GM12872 (cell line): ENCODE data around the gene SLC22A23.

Experiments
- CTCF ChIP-seq: IDR thresholded peaks from 3 replicates; pipeline ENCODE4 v1.5.1; 2011; ENCODE audit warnings: low read depth, mild to moderate bottlenecking, low read length, moderate library complexity; ENCODE audit not compliant: insufficient read depth

The SLC22A23 gene

GRCh38 chr6:3366596-3367413 is 90.0 kb downstream of the SLC22A23 start:
- no peak for TF ChIP-seq CTCF

DNA sequence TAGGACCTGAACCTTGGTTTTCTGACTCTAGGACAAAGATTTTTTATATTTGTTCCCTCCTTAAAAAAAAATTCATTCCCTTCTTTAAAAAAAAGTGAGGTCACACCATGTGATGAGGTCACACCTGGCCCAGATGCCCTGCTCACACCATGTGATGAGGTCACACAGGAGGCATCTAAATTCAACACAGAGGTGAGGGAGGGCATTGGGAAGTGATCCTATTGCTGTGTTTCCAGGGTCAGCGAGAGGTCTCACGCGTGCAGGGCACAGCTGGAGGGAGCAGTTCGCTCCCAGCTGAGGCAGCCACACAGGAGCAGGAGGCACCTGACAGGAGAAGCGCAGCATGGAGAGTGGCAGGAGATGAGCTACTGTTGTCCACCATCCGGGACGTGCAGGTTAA is 92.5 kb downstream of the SLC22A23 start:
- no peak for TF ChIP-seq CTCF

DNA sequence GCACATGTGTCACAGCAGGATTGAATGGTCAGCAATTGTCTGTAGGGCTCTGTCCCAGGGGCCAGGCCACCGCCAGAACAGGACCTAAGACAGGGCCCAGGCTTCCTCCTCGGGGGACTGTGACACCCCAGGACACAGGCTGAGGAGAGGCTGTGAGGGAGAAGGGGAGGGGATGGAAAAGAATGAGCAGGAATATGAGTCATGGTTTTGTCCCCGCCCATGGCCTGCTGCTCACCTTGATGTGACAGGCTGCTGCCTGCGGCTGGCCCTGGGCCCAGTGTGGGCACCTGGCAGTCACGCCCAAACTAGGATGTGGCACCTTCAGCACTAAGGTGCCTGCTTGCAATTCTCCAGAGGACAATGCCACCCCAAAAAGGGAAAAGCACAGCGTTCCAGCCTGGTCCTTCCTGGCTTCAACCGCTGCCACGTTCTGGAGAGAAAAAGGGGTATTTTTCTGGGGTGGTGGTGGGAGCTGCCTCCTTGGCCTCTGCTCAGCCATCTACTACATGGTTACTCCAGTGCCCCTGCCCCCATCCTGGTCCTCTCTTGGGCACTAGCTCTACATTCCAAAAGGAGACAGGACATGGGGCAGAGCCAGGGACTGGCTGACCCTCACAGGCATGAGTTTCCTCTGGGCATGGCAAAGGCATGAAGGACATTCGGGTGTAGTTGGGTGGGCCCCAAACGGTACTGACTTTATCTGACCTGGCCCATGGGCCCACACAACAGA is 93.4 kb downstream of the SLC22A23 start:
- no peak for TF ChIP-seq CTCF

DNA sequence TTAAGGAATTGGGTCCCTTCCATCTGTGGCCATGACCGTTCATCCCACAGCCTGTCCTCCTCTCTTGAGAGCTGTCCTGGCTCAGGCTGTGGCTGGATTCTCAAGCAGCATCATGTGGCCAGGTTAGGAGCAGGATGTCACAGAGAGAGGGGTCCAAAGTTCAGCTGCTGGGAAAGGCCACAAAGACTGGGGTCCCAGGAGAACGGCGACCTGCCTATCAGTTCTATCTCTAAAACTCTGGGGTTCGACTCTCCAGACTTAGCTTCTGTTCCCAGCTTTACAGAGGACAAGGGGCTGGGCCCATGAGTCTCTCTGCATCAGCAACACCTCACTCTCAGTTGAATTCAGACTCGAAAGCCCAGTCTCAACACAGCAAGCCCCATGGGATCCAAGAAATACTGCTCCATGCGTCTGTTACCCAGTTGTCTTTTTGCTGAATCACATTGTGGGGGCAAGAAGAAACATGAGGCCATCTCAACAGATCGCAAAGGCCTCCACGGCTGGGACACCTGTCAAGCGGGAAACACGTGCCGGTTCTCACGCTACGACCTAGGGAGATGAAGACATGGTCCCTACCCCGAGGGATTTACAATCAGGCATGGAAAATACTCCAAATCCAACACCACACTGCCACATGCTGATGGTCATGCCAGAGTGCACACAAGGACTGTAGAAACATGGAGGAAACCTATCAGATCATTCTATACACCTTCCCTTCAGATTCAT is 95.4 kb downstream of the SLC22A23 start:
- TF ChIP-seq CTCF: no peak

- no peak for TF ChIP-seq CTCF
These were observed 96.2 kb downstream of the SLC22A23 start for GRCh38 chr6:3360727-3361045.

- TF ChIP-seq CTCF: no peak
These were observed 96.7 kb downstream of the SLC22A23 start for GRCh38 chr6:3359973-3360726.
